ENCODE data around the gene MSRB1.

DNA sequence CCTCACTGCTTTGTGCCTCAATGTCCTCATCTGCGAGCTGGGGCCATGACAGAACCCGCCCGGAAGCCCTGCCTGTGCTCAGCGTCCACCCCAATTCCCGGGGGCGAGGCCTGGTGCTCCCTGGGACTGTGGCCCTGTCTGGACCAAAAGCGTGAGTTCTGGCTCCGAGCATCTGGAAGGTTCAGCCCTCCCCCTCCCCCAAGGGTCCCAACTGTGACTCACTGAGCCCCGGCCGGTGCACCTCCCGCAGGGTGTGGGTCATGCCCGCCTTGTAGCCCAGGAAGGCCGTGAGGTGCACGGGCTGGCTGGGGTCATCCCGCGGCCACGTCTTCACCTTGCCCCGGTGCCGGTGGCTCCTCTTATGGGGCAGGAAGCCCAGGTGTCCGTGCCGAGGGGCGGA lies 10.7 kb upstream of the MSRB1 start:
- TF ChIP-seq, protein P1, sequence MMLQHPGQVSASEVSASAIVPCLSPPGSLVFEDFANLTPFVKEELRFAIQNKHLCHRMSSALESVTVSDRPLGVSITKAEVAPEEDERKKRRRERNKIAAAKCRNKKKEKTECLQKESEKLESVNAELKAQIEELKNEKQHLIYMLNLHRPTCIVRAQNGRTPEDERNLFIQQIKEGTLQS (IDR thresholded peaks at IDR 0.05), result no peak
- TF ChIP-seq, protein P1 (CRISPR knock-in tag; conservative IDR thresholded peaks at IDR 0.05), result no peak
- no peak for TF ChIP-seq CREB3 (tag; conservative IDR thresholded peaks at IDR 0.05; ENCODE audit: low read depth)
- TF ChIP-seq EGR1 (conservative IDR thresholded peaks at IDR 0.05), result no peak
- no peak for TF ChIP-seq ZFP1 (CRISPR knock-in tag; IDR thresholded peaks at IDR 0.05)
- no peak for TF ChIP-seq ZNF274 (IDR thresholded peaks at IDR 0.05; ENCODE audit: borderline replicate concordance, low read depth, low read length)
- TF ChIP-seq EZH2 (IDR thresholded peaks at IDR 0.05; ENCODE audit: borderline replicate concordance, low read depth, low read length), result no peak
- no peak for TF ChIP-seq CC2D1A (IDR thresholded peaks at IDR 0.05)
- no peak for TF ChIP-seq POLR2A (conservative IDR thresholded peaks at IDR 0.05)
- no peak for TF ChIP-seq MAX (CRISPR knock-in tag; IDR thresholded peaks at IDR 0.05)
- TF ChIP-seq CTCF (IDR thresholded peaks at IDR 0.05 in 2 of 3, conservative IDR thresholded peaks at IDR 0.05 in 1 of 3; ENCODE audit: insufficient read depth in 2 of 3, low read depth in 1 of 3, low read length in 3 of 3), result no peak
- TF ChIP-seq ZFPM2 (CRISPR knock-in tag; IDR thresholded peaks at IDR 0.05), result no peak
- TF ChIP-seq TAL1 (IDR thresholded peaks at IDR 0.05), result no peak
- no peak for TF ChIP-seq POLR2AphosphoS2 (IDR thresholded peaks at IDR 0.05; ENCODE audit: low read length)
- no peak for TF ChIP-seq ZNF780A (CRISPR knock-in tag; IDR thresholded peaks at IDR 0.05)
